B cell (primary cell): ENCODE measurements around the gene PDCD2L. TPM values are rescaled to one million over a fixed set of nuclear protein-coding genes. Genes with fewer than 3 reads are reported as not detected.

Experiments used
- ATAC-seq: fragments of 200-7000 bp; cut with Tn5 transposase; one replicate; pipeline ENCODE4 v1.10.0; 2021; ENCODE audit warnings: low read depth, mild to moderate bottlenecking, moderate number of reproducible peaks, moderate library complexity
- CTCF ChIA-PET: fragments of 350-600 bp; sonication (Branson Sonifier 250); formaldehyde crosslinking; loops from one replicate; lab custom pipeline; 2021; ENCODE audit warnings: antibody characterized with exemption, inconsistent platforms; lab: Charles Lee
- POLR2A ChIA-PET: fragments of 350-600 bp; sonication (Branson Sonifier 250); formaldehyde crosslinking; loops from one replicate; lab custom pipeline; 2021; ENCODE audit warnings: antibody characterized with exemption; lab: Charles Lee
- DNase-seq: peaks from one replicate; pipeline ENCODE4 v3.0.0; 2013
- H2AFZ ChIP-seq: 2 replicates; pipeline ENCODE4 v1.6.1; 2012; ENCODE audit warnings: mild to moderate bottlenecking, low read depth, low read length; ENCODE audit not compliant: insufficient read depth, poor library complexity, severe bottlenecking
- H3K27ac ChIP-seq, 2 donors: 1 replicate in 1 of 2; 2 replicates in 1 of 2; pipeline ENCODE4 v1.5.1; 2012 to 2013; ENCODE audit warnings: low read length in 2 of 2, mild to moderate bottlenecking in 2 of 2, moderate library complexity in 1 of 2
- H3K27me3 ChIP-seq, 4 experiments: fragments of 200-600 bp in 1 of 4; sonication (generic) in 1 of 4; replicated peaks in 1 of 4; 1 replicate in 2 of 4; 2 replicates in 2 of 4; pipeline versions ENCODE4 v1.6.1 to v1.7.0; 2013 to 2016; ENCODE audit warnings: low read length in 3 of 4, mild to moderate bottlenecking in 2 of 4, mixed read lengths in 1 of 4, moderate library complexity in 1 of 4; ENCODE audit not compliant: insufficient read depth in 4 of 4, control insufficient read depth in 3 of 4; ENCODE audit errors: control extremely low read depth in 1 of 4
- H3K36me3 ChIP-seq, 2 experiments: replicated peaks in 1 of 2; 1 replicate in 1 of 2; 2 replicates in 1 of 2; pipeline versions ENCODE4 v1.6.1 to v1.7.1; 2013; ENCODE audit warnings: low read length in 1 of 2; ENCODE audit not compliant: insufficient read depth in 2 of 2, control insufficient read depth in 1 of 2; ENCODE audit errors: control extremely low read depth in 1 of 2, extremely low read depth in 1 of 2
- H3K4me1 ChIP-seq, 2 donors: fragments of 200-600 bp in 1 of 2; sonication (generic) in 1 of 2; 1 replicate in 1 of 2; 2 replicates in 1 of 2; pipeline versions ENCODE4 v1.5.1 to v1.6.1; 2013 to 2017; ENCODE audit warnings: low read length in 2 of 2; ENCODE audit not compliant: control insufficient read depth in 2 of 2, insufficient read depth in 2 of 2
- H3K4me2 ChIP-seq: replicated peaks from 2 replicates; pipeline ENCODE3; 2012; ENCODE audit warnings: mild to moderate bottlenecking, low read depth, low read length; ENCODE audit not compliant: poor library complexity, severe bottlenecking
- H3K4me3 ChIP-seq, 5 experiments: fragments of 200-600 bp in 1 of 5; sonication (generic) in 1 of 5; 1 replicate in 3 of 5; 2 replicates in 2 of 5; pipeline versions ENCODE4 v1.5.1 to v1.7.0; 2011 to 2016; ENCODE audit warnings: low read length in 4 of 5, mild to moderate bottlenecking in 4 of 5, low read depth in 2 of 5, control low read depth in 1 of 5, moderate library complexity in 1 of 5; ENCODE audit not compliant: insufficient read depth in 1 of 5; ENCODE audit errors: control extremely low read depth in 1 of 5, extremely low read depth in 1 of 5
- H3K79me2 ChIP-seq: fragments of 200-600 bp; sonication (generic); one replicate; pipeline ENCODE4 v1.6.0; 2016; ENCODE audit warnings: low read length; ENCODE audit not compliant: control insufficient read depth, insufficient read depth
- H3K9ac ChIP-seq: fragments of 200-600 bp; sonication (generic); 2 replicates; pipeline ENCODE4 v1.6.1; 2017; ENCODE audit warnings: mild to moderate bottlenecking, low read length, moderate library complexity
- H3K9me3 ChIP-seq, 3 donors: one replicate each; pipeline versions ENCODE4 v1.6.1 to v1.7.1; 2013; ENCODE audit warnings: low read length in 2 of 3; ENCODE audit not compliant: control insufficient read depth in 2 of 3, insufficient read depth in 1 of 3; ENCODE audit errors: control extremely low read depth in 1 of 3
- H4K20me1 ChIP-seq: 2 replicates; pipeline ENCODE4 v1.6.0; 2012; ENCODE audit warnings: mild to moderate bottlenecking, low read length; ENCODE audit not compliant: insufficient read depth, control insufficient read depth, poor library complexity, severe bottlenecking
- H3K27ac Mint-ChIP-seq: one replicate; pipeline ENCODE4 v1.8.0; 2021; ENCODE audit warnings: mixed read lengths
- H3K27me3 Mint-ChIP-seq: one replicate; pipeline ENCODE4 v1.8.0; 2021; ENCODE audit warnings: mixed read lengths
- H3K4me1 Mint-ChIP-seq: one replicate; pipeline ENCODE4 v1.8.0; 2021; ENCODE audit warnings: mixed read lengths
- H3K4me3 Mint-ChIP-seq: one replicate; pipeline ENCODE4 v1.8.0; 2021; ENCODE audit warnings: mixed read lengths
- H3K9me3 Mint-ChIP-seq: one replicate; pipeline ENCODE4 v1.8.0; 2022; ENCODE audit warnings: mixed read lengths; ENCODE audit not compliant: insufficient read depth
- CTCF ChIP-seq: fragments of 200-600 bp; IDR thresholded peaks from one replicate; pipeline ENCODE4 v1.8.0; 2022; ENCODE audit warnings: antibody characterized with exemption, mild to moderate bottlenecking
- EZH2 ChIP-seq: IDR thresholded peaks from 2 replicates; pipeline ENCODE4 v1.6.1; 2012; ENCODE audit warnings: borderline replicate concordance, low read depth, mild to moderate bottlenecking, moderate library complexity, low read length; ENCODE audit not compliant: insufficient read depth, poor library complexity, severe bottlenecking
- WGBS: methylation state at CpG from one replicate; pipeline ENCODE4 v1.1.5; 2013; ENCODE audit warnings: missing lambda C conversion rate; ENCODE audit not compliant: insufficient coverage; 5-methylcytosine and 5-hydroxymethylcytosine counted together
- intact Hi-C: fragments of 100-400 bp; cut with micrococcal nuclease; formaldehyde crosslinking; loops from one replicate; pipeline ENCODE4 v1.10.0; 2022
- polyA plus RNA-seq: library from polyadenylated mRNA; depleted of rRNA; stranded (reverse); fragments of >200 nt; gene quantifications from 2 replicates; pipeline ENCODE4 v1.2.3, GENCODE V29; 2012
- total RNA-seq, 2 donors: library from RNA; stranded (reverse); fragments of 120-200 nt in 1 of 2; gene quantifications; 1 replicate in 1 of 2; 2 replicates in 1 of 2; pipeline versions ENCODE4 v1.2.3 to v1.2.4, GENCODE V29; 2013 to 2022

The PDCD2L gene
- total and polyA plus RNA-seq, 2 donors (not counting 1 experiment from before 2014, with no cell fraction given): 11.3 to 16.7 TPM

- TF ChIP-seq EZH2: no peak
- TF ChIP-seq CTCF: no peak
- no peaks in the 10 kb centered on the region for H3K9me3 Mint-ChIP-seq
- H3K27me3 Mint-ChIP-seq: no peaks in the 10 kb centered on the region
- no peak overlapping the region for H3K4me3 ChIP-seq
- WGBS: 87% methylated on average over 3 of the region's 5 CpGs
- no peaks in the 10 kb centered on the region for H3K9me3 ChIP-seq
- no peak overlapping the region for H3K9ac ChIP-seq
- H3K79me2 ChIP-seq: peaks cover 43% of the 10 kb centered on the region
- CTCF ChIA-PET: interaction anchor here (0.6 kb wide), 1 partner anchor 71 kb away, joined by 3 read pairs; no protein-coding TSS in a partner anchor
- POLR2A ChIA-PET: interaction anchor here (0.8 kb wide), 1 partner anchor 1935 kb away, joined by 4 read pairs; no protein-coding TSS in a partner anchor
- ATAC-seq (no peak), DNase-seq (no peak)
- no peak overlapping the region for H3K4me2 ChIP-seq
- peak overlapping the region; percentile 95 for H3K4me3 Mint-ChIP-seq
- intact Hi-C loops: loop anchor here (2.0 kb wide), 1 partner anchor 1187 kb away; no protein-coding TSS in a partner anchor
- H3K4me1 ChIP-seq: peaks cover 16 to 34% of the 10 kb centered on the region in 2 donors
- no peaks in the 10 kb centered on the region for H4K20me1 ChIP-seq
- H2AFZ ChIP-seq: peak overlapping the region; percentile 94
- H3K27me3 ChIP-seq: no peaks in the 10 kb centered on the region
- H3K36me3 ChIP-seq: peaks cover 0 to 22% of the 10 kb centered on the region in 2 experiments
- peaks cover 33% of the 10 kb centered on the region for H3K4me1 Mint-ChIP-seq
- no peak overlapping the region for H3K27ac Mint-ChIP-seq
- H3K27ac ChIP-seq: no peak overlapping the region
These were observed 40.3 kb upstream of the PDCD2L start for GRCh38 chr19:34363930-34364329.

GRCh38 chr19:34364462-34364829 lies 39.8 kb upstream of the PDCD2L start:
- intact Hi-C loops: loop anchor here (2.0 kb wide), 1 partner anchor 1188 kb away; no protein-coding TSS in a partner anchor
- H3K9ac ChIP-seq: peak overlapping the region; percentile 87
- Mint-ChIP-seq H3K4me3 (peak overlapping the region; percentile 95), H3K4me1 (peaks cover 28% of the 10 kb centered on the region), H3K27me3 (no peaks in the 10 kb centered on the region), H3K27ac (peak overlapping the region; percentile 91), H3K9me3 (no peaks in the 10 kb centered on the region)
- H3K4me3 ChIP-seq: peak overlapping the region; percentile 30 to 87 (median 70)
- H2AFZ ChIP-seq: peak overlapping the region; percentile 94
- ChIA-PET POLR2A (interaction anchor here (0.6 kb wide), 1 partner anchor 193 kb away, joined by 5 read pairs; no protein-coding TSS in a partner anchor), CTCF (interaction anchor here (0.6 to 1.0 kb wide), 2 partner anchors 10 to 72 kb away, joined by 3 read pairs; no protein-coding TSS in a partner anchor)
- H3K27ac ChIP-seq: peak overlapping the region in 1 of 2 donors; percentile 7
- H3K9me3 ChIP-seq: no peaks in the 10 kb centered on the region
- peaks cover 43% of the 10 kb centered on the region for H3K79me2 ChIP-seq
- peaks cover 0 to 22% of the 10 kb centered on the region in 2 experiments for H3K36me3 ChIP-seq
- no peaks in the 10 kb centered on the region for H4K20me1 ChIP-seq
- H3K4me2 ChIP-seq: peak overlapping the region; percentile 87
- 83% methylated on average over 9 of the region's 11 CpGs for WGBS
- H3K4me1 ChIP-seq: peaks cover 16 to 30% of the 10 kb centered on the region in 2 donors
- no peaks in the 10 kb centered on the region for H3K27me3 ChIP-seq
- DNase-seq: no peak
- ATAC-seq: no peak
- TF ChIP-seq EZH2 (no peak), CTCF (no peak)
